MV-4-11 (cell line): Measurements from ENCODE around the gene HDLBP.

Experiments
- DNase-seq: peaks from one replicate; lab custom pipeline; 2025; lab: John Stamatoyannopoulos, UW

HDLBP gene

GRCh38 chr2:241273210-241274020 is 42.1 kb downstream of the HDLBP start:
- no peak for DNase-seq

DNA sequence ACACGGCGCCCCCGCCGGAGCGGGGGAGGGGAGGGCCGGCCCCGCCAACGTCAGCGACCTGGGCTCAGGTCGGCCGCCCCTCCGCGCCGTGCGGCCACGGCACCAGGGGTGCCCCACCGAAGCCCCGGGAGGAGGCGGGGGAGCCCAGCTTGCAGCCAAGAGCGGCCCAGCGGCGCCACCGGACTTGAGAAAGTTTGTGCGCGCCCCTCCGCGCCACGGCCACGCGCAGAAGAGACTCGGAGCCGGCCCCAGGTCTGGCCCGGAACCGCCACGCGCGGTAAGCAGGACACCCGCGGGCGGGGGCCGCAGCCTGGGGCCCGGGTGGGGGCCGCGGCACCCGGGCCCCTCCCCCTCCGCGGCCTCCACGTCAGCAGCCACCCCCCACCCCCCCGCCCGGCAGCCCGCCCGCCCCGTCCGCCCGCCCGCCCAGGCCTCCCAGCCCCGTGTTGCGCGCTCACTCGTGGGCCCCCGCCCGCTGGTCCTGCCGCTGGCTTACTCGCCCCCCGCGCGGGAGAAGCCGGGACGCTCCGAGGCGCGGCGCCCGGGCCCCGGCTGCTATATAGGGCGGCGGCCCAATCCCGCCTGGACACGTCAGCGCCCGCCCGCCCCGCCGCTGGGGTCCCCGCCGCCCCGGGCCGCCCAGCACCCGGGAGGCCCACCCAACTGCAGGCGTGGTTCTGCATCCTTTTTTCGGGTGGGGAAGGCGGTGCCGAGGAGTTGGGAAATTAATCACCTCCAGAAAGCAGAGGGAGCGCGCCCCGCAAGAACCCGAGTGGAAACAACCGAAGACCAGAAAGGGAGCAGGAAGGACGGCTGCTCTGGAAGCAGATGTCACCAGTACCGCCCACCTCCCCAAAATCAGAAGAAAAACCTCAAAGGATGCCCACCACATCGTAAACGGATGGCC is 42.9 kb downstream of the HDLBP start:
- DNase-seq = peak; percentile 23

DNA sequence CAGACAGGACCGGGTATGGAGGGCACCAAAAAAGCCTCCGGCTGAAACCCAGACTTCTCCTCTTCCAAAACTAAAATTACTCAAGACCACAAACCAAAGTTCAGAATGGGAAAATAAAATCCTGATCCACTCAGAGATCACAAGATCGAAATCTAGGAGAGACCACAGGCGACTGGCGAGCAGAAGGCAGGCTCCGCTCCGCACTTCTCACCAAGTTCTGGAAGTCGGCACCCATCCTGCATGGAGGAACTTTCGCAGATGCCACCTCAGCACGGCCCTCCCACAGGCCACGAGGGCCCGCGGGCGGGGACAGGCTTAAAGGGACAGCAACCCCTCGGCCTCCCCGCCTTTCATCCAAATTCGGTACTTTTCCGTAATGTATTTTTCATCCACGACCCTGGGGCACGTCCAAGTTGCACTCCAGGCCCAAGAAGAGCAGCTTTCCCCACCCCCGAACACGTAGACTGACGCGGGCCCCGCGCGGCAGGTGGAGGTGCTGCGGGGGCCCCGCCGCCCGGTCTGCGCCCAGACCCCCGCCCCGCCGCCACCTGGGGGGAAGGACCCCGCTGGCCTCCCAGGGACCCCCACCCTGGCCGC is 43.7 kb downstream of the HDLBP start:
- DNase-seq = peak; percentile 68

DNA sequence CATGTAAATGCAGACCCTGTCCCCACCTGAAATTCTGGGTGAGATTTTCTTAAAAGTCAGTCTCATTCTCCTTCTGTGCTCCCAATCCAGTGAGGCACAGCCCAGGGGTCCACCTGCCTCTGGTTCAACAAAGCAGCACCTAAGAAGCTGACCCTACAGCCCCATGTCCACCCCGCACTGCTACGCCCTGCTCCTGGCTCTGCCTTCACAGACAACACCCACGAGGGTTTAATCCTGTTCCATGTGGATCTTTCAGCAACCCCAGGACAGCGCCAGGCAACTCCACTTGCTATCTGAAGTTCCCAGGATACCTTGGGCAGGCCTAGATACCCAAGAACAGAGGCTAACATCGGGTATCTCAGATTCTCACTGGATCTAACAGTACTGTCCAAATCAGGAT is 44.9 kb downstream of the HDLBP start:
- no peak for DNase-seq

DNA sequence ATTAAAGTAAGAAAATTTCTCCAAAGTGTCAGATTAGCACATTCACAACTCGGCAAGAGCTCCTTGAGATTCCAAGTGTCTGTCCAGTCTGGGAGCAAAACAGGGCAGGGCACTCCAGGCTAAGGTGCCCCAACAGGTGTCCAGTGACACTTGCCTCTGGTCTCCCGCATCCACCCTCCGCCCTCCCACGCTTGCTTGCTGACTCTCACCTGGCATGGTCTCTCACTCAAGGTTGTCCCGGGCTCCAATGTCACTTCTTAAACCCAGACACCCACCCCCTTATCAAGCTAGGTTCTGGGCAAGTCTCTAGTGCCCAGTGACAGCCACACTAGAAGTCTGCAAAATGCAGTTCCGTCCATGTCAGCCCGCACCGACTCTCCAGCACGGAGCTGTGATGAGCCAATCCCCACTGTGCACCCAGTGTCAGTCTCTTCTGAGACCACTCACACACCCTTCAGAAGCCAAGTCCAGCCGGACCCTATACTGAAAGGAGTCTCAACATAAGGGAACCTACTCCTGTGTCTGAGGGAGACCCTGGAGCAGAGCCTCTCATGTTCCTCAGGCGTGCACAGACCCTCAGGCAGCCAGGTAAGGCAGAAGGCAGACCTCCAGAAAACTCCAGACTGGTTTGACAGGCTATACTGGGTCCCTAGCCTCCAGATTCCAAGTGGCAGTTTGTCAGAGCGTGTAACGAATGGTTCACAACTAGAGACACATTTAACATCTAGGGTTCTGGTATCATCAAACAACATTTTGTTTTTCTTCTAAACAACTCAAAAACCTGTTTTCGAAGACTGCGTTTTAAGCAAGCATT is 45.6 kb downstream of the HDLBP start:
- no peak for DNase-seq

GRCh38 chr2:241268716-241269445 is 46.6 kb downstream of the HDLBP start:
- peak; percentile 11 for DNase-seq

DNA sequence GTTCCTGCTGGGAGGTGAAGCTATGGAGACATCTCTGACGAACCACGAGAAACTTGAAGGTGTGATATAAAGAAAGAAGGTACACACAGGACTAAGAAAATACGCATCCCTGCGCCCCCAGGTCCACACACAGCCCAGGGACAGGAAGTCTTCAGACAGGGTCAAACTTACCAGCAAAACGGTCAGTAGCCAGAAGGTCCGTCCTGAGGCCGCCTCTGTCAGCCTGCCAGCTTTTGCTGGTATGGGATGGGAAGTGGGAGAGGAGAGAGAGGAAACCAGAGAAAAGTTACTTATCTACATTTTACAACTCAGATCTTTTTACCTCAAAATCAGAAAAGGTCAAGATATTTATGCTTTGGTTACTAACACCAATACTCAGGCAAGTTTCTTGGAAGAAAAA is 47.2 kb downstream of the HDLBP start:
- DNase-seq = no peak

- no peak for DNase-seq
Measured at GRCh38 chr2:241267249-241268067, 48.0 kb downstream of the HDLBP start.

DNA sequence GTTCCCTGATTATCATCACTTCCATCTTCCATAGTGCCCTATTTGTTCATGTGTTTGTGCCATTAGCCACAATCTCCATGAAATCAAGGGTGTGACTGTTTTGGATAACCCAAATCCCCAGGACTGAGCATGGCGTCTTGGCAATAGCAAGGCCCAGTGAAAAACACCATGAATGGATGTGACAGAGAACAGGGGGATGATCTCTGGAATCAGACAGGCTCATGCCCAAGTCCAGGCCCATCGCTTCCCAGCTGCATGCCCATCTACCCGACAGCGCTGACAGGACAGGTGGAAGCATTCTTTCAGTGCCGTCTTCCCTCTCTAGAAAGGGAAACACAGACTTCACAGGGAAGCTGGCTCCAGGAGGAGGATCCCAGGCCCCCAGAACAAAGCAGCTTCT is 50.0 kb downstream of the HDLBP start:
- DNase-seq = no peak

DNA sequence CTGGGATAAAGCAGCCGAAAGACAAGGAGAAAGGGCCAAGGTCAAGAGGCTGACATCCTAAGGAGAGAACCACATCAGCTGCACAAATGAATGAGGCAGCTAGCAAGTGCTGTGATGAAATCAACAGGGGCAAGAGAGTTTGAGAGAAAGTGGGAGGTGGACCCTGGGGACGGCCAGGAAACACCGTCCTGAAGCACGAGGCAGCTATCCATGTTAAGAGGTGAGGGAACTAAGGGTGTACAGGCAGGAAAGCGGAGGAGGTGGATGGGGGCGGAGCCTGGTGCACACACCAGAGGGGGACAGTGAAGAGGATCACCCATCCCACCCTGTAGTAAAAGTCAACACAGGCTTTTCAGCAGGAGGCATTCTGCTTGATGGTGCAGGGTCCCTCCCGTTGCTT is 52.4 kb downstream of the HDLBP start:
- DNase-seq = no peak

DNA sequence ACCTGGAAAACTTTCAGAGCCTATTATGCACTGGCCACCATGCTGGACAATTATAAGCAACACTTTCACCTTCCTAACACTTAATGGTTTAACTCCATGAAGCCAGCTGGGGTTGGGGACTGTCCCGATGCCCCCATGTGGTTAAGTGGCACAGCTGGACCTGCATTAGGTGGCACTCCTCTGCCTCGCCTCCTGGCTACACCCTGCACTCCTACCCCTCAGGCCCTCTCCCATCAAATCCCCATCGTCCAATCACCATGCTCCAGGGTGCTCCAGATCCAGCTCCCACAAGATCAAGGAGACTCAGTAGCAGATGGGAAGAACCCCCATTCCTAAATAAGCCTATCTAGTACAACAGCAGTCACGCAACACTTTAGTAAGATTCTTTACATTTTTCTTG is 53.8 kb downstream of the HDLBP start:
- no peak for DNase-seq

- no peak for DNase-seq
Measured at GRCh38 chr2:241260911-241261310, 54.6 kb downstream of the HDLBP start.

DNA sequence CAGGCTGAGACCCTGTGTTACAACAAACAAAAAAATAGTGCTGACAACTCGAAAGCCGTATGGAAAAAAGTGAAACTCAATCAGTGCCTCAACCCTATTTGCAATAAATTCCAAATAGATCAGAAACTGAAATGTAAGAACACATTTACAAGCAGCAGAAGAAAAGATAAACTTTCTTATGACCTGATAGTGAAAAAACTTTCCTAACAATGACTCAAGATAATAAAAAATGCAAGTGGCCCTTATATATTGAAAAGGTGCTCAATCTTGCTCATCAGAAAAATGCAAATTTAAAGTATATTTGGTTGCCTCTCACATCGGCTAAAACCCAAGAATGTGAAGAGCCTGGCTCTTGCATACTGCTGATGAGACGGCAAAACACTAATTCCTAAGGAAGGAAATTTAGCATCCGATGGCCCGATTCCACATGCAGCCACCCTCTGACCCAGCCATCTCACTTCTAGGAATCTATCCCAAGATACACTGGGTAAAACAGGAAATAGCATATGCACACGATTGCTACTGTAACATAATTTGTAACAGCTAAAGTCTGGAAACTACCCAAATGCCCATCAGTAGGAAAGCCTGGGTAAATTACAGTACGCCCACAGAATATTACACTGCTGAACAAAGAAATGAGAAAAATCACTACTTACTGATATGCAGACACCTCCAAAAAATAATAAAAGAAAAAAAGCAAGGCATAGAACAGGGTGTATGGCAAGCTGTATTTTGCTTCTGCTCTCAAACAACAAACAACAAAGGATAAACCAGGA is 56.8 kb downstream of the HDLBP start:
- DNase-seq = no peak

- DNase-seq = no peak
Measured at GRCh38 chr2:241257419-241258032, 57.9 kb downstream of the HDLBP start.

DNA sequence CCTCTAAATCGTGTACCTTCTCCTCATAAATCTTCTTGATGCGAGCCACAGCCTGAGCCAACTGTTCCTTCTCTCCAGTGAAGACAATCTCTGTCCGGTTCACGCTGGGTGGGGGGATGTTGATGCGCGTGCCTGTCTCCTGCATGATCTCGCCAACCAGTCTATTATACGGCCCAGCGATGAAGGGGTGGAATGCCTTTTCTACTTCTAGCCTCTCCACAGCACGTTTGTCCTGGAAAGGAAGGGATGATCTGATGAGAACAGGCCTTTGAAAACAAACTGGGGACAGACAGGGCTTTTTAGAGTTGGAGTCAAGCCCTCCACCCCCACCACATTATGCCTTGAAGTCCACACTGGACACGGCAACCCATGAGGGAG is 59.3 kb downstream of the HDLBP start:
- DNase-seq = no peak

DNA sequence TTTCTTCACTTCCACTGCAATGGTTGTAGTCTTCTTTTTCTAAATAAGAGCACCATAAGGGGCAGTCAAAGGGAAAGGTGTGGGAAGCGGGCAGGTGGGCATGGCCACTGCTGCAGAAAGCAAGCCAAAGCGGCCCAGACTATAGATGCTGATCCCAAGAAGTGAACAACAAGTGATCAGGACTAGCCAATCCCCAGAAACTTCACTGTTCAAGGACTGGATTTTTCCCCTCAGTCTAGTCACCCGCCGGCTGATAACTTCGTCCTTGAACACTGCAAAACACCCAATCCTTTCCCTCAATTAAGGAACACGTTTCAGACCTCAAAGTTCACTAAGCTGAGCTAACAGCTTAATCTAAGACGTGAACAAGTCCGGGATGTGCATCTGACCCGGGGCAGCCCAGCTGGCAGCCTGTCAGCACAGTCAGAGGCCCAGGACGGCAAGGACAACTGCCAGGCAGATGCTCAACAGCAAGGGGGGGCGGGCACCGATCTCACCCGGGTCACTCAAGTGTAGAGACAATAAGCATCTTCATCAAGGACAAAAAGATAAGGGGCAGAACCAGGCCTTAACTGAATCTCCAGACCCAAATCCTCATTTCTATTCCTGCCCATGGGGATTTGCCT is 59.8 kb downstream of the HDLBP start:
- DNase-seq = no peak

DNA sequence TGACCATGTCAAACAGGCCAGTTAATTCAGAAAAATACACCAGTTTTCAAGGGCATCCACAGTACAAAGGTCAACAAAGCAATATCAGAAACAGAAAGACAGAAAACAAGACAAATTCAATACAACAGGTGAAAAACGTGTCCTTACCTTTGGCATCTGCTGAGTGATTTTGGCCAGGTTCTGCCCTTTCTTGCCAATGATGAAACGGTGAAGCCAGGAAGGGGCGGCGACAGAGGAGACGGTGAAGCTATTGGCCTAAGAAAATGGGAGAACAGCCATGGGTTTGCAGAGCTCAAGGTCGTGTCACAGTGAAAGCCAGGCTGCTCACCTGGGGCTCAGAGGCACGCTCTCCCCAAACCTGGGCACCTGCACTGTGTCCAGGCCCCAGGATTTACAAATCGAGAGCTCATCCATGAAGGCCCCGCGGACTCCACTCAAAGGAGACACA is 60.5 kb downstream of the HDLBP start:
- DNase-seq = no peak

- DNase-seq = no peak
Measured at GRCh38 chr2:241252778-241253475, 62.5 kb downstream of the HDLBP start.
